SK-N-MC (cell line): ENCODE data around the gene FRMD6.

Source experiments
- EZH2 ChIP-seq: fragments of 200-600 bp; sonication (generic); IDR thresholded peaks from one replicate; pipeline ENCODE4 v1.6.1; 2017; ENCODE audit warnings: antibody characterized with exemption
- FOXP2 ChIP-seq: optimal IDR thresholded peaks from 2 replicates; pipeline ENCODE3; 2011; ENCODE audit warnings: mild to moderate bottlenecking, moderate library complexity; ENCODE audit not compliant: insufficient read depth; ENCODE audit errors: extremely low read length, control extremely low read depth
- POLR2AphosphoS5 ChIP-seq: IDR thresholded peaks from 2 replicates; pipeline ENCODE4 v1.6.1; 2012; ENCODE audit warnings: mild to moderate bottlenecking, low read depth, low read length, borderline replicate concordance

DNA sequence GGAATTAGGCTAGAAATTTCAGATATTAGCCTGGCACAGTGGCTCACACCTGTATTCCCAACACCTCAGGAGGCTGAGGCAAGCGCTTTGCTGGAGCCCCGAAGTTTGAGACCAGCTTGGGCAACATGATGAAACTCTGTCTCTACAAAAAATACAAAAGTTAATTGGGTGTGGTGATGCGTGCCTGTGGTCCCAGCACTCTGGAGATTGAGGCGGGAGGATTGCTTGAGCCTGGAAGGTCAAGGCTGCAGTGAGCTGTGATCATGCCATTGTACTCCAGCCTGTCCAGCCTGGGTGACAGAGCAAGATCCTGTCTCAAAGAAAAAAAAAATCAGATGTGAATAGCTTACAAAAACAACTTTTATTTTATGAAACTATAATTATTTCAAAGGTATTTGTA lies 15.1 kb downstream of the FRMD6 start:
- TF ChIP-seq EZH2 (no peak), POLR2AphosphoS5 (no peak), FOXP2 (no peak)
